ENCODE measurements around the gene SYNGR3.

GRCh38 chr16:2026461-2027023 lies 36.8 kb downstream of the SYNGR3 start, which contains the start of gene NHERF2:
- TF ChIP-seq CTCF (IDR thresholded peaks at IDR 0.05; ENCODE audit: insufficient read depth, low read length, poor library complexity, severe bottlenecking) (no peak), EZH2phosphoT487 (conservative IDR thresholded peaks at IDR 0.05; ENCODE audit: low read length) (no peak)

Data from SU-DHL-6 (cell line).